Sigmoid colon (tissue), 4 donors: ENCODE measurements around the gene MED13L.

ENCODE experiments used
- CTCF ChIP-seq, 4 experiments: fragments of 450-650 bp in 3 of 4; fragments of 200-600 bp in 1 of 4; IDR thresholded peaks; one replicate each; pipeline ENCODE4 v1.5.1; 2016 to 2019; ENCODE audit warnings: antibody characterized with exemption in 4 of 4, mild to moderate bottlenecking in 3 of 4, moderate library complexity in 2 of 4
- EP300 ChIP-seq, 4 donors: sonication (generic); formaldehyde crosslinking; IDR thresholded peaks; one replicate each; pipeline ENCODE4 v1.6.1; 2017; ENCODE audit warnings: antibody characterized with exemption in 4 of 4
- POLR2A ChIP-seq, 2 donors: fragments of 450-650 bp; IDR thresholded peaks; one replicate each; pipeline ENCODE4 v1.6.1; 2016; ENCODE audit warnings: antibody characterized with exemption in 2 of 2, mild to moderate bottlenecking in 2 of 2, moderate library complexity in 2 of 2
- POLR2AphosphoS5 ChIP-seq, 4 donors: sonication (generic); formaldehyde crosslinking; IDR thresholded peaks; one replicate each; pipeline ENCODE4 v1.6.1; 2017; ENCODE audit warnings: antibody characterized with exemption in 4 of 4

- no peak for TF ChIP-seq POLR2A (IDR thresholded peaks at IDR 0.05)
- TF ChIP-seq CTCF (IDR thresholded peaks at IDR 0.05), result no peak
- no peak for TF ChIP-seq POLR2AphosphoS5 (IDR thresholded peaks at IDR 0.05)
- no peak for TF ChIP-seq EP300 (IDR thresholded peaks at IDR 0.05)
Measured at GRCh38 chr12:116128779-116129178, 148.7 kb downstream of the MED13L start.
